ENCODE measurements around the gene TFPI. TPM values are rescaled to one million over a fixed set of nuclear protein-coding genes. Genes with fewer than 3 reads are reported as not detected.

TFPI gene
- total RNA-seq, 1 donor from 2014 or later: 89.7 TPM

DNA sequence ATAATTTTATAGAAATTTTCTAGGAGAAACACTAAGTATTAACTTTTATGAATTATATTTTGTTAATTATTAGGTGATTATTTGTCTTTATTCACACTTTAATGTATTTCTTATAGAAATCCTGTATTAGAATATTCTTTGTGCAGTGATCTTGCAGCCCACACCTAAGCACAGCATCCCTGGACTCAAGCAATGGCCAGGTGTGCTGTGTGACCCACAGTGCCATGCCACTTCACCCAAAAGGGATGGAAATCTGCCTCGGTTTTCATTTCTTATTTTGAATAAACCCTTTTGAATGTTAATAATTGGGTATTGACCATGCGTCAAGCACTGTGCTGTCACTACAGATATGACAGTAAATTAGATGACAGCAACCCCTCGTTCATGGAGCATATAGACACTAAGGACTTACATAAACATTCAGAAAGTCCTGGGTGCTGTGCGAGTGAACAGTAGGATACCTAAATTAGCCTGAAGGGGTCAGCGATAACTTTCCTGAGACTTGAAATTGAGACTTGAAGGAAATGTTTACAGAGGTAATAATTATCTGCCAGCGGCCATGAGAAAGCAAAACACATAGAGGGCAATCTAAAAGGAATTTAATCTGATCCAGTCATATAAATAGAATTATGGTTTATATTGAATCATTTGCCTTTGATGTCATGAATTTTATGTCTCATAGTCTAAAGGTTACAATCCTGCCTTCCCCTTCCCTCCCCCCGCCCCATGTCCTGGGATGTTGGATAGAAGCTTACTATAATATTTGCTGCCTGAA, 53.5 kb downstream of the TFPI start:
- peak overlapping the region; percentile 57 for H3K27ac Mint-ChIP-seq
- H3K36me3 Mint-ChIP-seq: peaks cover 3% of the 10 kb centered on the region
- peaks cover 40% of the 10 kb centered on the region for H3K4me1 Mint-ChIP-seq
- H3K9me3 Mint-ChIP-seq: no peaks in the 10 kb centered on the region
- TF ChIP-seq, protein P1, sequence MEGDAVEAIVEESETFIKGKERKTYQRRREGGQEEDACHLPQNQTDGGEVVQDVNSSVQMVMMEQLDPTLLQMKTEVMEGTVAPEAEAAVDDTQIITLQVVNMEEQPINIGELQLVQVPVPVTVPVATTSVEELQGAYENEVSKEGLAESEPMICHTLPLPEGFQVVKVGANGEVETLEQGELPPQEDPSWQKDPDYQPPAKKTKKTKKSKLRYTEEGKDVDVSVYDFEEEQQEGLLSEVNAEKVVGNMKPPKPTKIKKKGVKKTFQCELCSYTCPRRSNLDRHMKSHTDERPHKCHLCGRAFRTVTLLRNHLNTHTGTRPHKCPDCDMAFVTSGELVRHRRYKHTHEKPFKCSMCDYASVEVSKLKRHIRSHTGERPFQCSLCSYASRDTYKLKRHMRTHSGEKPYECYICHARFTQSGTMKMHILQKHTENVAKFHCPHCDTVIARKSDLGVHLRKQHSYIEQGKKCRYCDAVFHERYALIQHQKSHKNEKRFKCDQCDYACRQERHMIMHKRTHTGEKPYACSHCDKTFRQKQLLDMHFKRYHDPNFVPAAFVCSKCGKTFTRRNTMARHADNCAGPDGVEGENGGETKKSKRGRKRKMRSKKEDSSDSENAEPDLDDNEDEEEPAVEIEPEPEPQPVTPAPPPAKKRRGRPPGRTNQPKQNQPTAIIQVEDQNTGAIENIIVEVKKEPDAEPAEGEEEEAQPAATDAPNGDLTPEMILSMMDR (IDR thresholded peaks at IDR 0.05; ENCODE audit: unreplicated experiment): no peak
- H3K27me3 Mint-ChIP-seq (ENCODE audit: low read depth): no peaks in the 10 kb centered on the region
- H3K4me3 Mint-ChIP-seq: no peak overlapping the region
- DNase-seq (ENCODE audit: low spot score in 2 of 2, unreplicated experiment in 2 of 2): no peak

DNA sequence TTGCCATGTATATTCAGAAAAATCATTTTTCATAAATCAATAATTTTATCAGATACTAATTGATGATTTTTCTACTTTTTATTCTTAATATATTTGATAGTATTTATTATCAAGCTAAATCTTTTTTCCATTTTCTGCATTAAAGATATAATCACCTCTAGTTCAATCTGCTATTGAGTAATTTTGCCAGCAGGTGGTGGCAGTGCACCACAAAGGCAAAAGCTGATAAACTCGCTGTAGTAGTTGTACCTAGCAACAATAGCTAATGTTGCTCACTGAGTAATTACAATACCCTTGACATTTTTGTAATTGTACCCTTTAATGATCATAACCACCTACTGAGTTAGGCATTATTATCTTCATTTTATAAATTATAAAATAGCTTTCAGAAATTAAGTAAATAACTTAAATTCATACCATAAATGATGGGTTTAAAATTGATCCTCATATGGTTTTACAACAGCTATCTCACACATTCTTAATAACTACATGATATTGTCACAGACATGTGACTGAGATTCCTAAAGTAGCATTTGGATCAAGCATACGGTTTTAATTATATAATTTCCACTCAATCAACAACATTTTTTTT, 54.2 kb downstream of the TFPI start:
- Mint-ChIP-seq H3K27ac (no peak overlapping the region), H3K4me1 (peaks cover 38% of the 10 kb centered on the region), H3K4me3 (no peak overlapping the region), H3K9me3 (no peaks in the 10 kb centered on the region), H3K27me3 (ENCODE audit: low read depth) (no peaks in the 10 kb centered on the region), H3K36me3 (peaks cover 8% of the 10 kb centered on the region)
- DNase-seq (ENCODE audit: low spot score in 2 of 2, unreplicated experiment in 2 of 2): peak in 1 of 2 experiments; percentile 60
- TF ChIP-seq, protein P1 (IDR thresholded peaks at IDR 0.05; ENCODE audit: unreplicated experiment): peak; percentile 82

DNA sequence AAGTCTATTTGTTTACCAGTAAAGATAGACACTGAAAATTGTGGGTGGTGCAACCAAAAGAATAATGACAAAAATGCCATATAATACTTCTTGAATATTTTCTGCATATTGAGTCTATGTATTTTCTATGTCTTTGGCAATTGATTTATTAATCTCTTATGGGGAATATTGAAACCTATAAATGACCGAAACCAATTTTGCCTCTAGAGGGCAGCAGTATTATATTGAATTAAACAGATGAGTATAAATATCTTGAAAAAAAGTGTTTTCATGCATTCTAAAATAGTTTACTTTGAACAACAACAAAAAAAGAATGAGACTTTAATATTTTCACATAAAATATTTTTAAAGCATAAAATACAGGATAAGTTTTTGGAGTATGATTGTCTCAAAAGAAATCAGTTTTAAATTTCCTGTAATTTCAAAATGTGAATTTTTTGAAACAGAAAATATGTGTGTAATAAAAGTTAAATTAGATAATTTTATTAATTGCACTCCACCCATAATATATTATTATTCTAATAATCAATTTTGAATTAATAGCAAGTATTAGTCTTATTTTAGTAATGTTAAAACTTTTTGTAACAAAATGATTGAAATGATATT, 56.3 kb downstream of the TFPI start:
- Mint-ChIP-seq H3K36me3 (peaks cover 29% of the 10 kb centered on the region), H3K4me1 (peaks cover 21% of the 10 kb centered on the region), H3K4me3 (no peak overlapping the region), H3K9me3 (peaks cover 16% of the 10 kb centered on the region), H3K27ac (no peak overlapping the region), H3K27me3 (ENCODE audit: low read depth) (no peaks in the 10 kb centered on the region)
- DNase-seq (ENCODE audit: low spot score in 2 of 2, unreplicated experiment in 2 of 2): no peak
- TF ChIP-seq, protein P1 (IDR thresholded peaks at IDR 0.05; ENCODE audit: unreplicated experiment): peak; percentile 71

DNA sequence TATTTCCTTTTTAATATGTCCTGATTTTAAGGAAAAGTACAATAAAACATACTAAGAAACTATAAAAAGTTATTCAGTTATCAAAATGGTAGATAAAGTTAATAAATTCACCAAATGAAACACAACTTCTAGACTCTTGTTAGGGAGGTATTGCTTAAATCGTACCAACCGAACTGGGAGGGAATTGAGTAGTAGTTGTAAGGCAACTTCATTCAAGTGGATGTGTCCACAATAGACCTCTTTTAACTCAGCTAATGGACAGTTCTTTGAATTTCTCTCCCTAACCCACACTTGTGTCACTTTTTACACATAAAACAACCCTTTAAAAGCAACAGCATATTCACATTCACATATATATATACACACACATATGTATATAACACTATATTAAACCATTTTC, 57.1 kb downstream of the TFPI start:
- Mint-ChIP-seq H3K27me3 (ENCODE audit: low read depth) (no peaks in the 10 kb centered on the region), H3K36me3 (peaks cover 36% of the 10 kb centered on the region), H3K4me3 (no peak overlapping the region), H3K9me3 (peaks cover 25% of the 10 kb centered on the region), H3K27ac (no peak overlapping the region), H3K4me1 (peaks cover 13% of the 10 kb centered on the region)
- TF ChIP-seq, protein P1 (IDR thresholded peaks at IDR 0.05; ENCODE audit: unreplicated experiment): no peak
- no peak for DNase-seq (ENCODE audit: low spot score in 2 of 2, unreplicated experiment in 2 of 2)

DNA sequence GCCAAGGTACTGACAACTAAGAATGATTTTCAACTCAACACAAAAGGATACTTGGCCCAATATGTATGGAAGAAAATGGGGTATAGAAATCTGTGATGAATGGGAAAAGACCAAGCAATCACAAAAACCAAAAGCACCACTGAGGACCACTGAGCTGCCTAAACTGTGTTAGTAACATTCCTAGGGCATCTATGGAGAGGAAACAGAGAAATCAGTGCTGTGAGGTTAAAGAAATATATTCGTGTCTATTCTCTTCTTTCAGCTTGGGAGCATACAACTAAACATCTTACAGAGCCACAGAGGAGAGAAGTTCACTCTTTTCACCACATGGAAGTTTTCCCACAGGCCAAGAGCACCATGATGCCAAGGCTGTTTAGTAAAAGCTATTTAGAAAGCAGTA, 58.9 kb downstream of the TFPI start:
- Mint-ChIP-seq H3K4me1 (peaks cover 4% of the 10 kb centered on the region), H3K9me3 (peaks cover 31% of the 10 kb centered on the region), H3K27ac (no peak overlapping the region), H3K4me3 (no peak overlapping the region), H3K36me3 (peaks cover 41% of the 10 kb centered on the region), H3K27me3 (ENCODE audit: low read depth) (no peaks in the 10 kb centered on the region)
- TF ChIP-seq, protein P1 (IDR thresholded peaks at IDR 0.05; ENCODE audit: unreplicated experiment): no peak
- no peak for DNase-seq (ENCODE audit: low spot score in 2 of 2, unreplicated experiment in 2 of 2)
